GM18867 (cell line): Measurements from ENCODE around the gene PPP6R3.
"Not testable (repeated sequence)": the region's sequence is repeated elsewhere in the genome, so short reads cannot be mapped to it uniquely, and the experiment has no call there.

Source experiments
- ATAC-seq: cut with Tn5 transposase; IDR thresholded peaks from one replicate; pipeline ENCODE4 v1.9.1; 2021; ENCODE audit warnings: mild to moderate bottlenecking, moderate library complexity; ENCODE audit not compliant: unreplicated experiment

PPP6R3 gene

DNA sequence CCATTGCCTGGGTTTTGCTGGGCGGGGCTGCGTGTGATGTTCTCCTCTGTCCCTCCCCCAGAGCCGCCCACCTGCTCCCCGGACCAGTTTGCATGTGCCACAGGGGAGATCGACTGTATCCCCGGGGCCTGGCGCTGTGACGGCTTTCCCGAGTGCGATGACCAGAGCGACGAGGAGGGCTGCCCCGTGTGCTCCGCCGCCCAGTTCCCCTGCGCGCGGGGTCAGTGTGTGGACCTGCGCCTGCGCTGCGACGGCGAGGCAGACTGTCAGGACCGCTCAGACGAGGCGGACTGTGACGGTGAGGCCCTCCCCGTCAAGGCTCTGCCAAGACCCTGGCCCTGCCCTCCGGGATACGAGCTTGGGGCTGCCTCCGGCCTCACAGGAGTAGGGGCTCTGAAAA is 27.0 kb upstream of the PPP6R3 start:
- no peak for ATAC-seq

DNA sequence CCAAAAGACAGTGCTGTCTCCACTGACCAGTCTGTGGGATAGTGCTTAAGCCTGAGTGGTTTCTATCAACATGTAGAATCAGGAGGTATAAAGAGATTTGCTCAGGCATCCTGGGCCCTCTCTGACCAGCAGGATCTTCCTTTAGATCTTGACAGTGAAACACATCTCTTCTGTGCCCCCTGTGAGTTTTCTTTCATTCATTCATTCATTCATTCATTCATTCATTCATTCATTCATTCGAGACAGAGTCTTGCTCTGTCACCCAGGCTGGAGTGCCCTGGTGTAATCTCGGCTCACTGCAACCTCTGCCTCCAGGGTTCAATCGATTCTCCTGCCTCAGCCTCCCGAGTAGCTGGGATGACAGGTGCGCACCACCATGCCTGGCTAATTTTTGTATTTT is 26.4 kb upstream of the PPP6R3 start:
- ATAC-seq: not testable (repeated sequence)

DNA sequence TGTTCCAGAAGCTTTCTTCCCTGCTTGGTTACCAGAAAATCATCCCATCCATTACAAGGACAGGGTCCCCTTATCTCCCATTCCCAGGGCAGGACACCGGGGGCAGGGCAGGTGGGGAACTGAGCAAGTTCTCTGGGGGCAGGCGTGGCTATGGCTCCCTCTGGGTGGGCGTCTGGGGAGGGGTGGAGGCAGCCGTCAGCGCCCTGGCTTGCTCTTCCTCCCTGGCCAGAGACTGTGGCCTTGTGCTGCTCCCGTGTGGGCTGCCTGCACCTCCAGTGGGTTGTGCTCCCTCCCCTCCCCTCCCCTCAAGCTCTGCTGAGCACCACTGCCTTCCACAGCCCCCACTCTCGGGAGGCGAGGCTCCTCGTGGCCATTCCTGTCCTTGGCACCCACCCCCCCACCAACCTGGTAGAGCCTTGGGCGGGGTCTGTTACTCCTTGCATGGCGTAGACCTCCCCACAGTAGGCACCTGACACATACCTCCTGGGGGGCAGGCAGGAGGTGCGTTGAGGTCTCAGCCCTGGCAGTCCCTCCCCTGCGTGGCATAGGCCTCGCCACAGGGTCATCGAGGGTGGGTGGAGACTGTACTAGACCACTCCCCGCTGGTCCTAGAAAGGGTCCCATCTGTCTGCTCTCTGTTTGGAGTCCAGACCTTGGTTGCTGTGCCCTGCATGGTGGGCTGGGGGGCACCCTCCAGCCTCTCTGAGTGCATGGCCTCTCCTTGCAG is 24.2 kb upstream of the PPP6R3 start:
- no peak for ATAC-seq

DNA sequence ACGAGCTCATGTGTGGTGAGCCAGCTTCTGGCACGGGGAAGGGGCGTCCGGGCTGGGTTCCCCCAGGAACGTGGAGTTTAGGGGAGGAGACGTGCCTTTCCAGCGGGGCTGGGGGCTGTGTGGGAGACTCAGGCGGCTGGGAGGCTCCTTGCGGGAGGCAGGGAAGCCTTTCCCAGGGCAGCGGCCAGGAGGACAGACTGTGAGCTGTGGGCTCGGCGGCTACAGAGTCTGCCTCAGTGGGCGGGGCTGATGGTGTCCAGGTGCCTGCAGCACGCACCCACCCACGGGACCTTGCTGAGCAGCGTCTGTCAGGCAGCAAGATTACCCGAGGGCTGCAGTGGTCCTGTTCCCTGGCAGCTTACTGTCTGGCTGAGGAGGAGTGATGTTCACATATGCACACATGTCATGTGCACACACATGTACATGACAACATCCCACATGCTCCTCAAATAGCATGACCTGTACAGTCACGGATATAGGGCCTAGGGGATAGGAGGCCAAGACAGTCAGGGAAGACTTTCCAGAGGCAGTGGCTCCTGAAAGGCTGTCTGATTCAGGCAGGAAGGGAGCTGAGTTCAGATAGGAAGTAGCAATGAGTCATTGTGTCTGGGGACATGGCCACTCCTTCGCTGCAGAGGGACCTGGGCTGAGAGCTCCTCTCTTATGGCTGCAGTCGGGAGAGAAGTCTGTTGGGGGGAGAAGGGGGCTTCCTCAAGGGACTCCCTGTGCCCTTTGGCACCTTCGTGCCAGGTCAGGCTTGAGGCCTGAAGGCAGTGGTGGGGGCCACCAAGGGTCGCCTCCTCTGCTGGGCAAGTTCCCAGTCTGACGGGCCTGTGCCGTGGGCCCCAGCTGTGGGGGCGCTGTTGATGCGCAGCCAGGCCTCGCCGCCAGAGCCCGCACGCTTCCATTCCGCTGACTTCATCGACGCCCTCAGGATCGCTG is 23.3 kb upstream of the PPP6R3 start:
- no peak for ATAC-seq

DNA sequence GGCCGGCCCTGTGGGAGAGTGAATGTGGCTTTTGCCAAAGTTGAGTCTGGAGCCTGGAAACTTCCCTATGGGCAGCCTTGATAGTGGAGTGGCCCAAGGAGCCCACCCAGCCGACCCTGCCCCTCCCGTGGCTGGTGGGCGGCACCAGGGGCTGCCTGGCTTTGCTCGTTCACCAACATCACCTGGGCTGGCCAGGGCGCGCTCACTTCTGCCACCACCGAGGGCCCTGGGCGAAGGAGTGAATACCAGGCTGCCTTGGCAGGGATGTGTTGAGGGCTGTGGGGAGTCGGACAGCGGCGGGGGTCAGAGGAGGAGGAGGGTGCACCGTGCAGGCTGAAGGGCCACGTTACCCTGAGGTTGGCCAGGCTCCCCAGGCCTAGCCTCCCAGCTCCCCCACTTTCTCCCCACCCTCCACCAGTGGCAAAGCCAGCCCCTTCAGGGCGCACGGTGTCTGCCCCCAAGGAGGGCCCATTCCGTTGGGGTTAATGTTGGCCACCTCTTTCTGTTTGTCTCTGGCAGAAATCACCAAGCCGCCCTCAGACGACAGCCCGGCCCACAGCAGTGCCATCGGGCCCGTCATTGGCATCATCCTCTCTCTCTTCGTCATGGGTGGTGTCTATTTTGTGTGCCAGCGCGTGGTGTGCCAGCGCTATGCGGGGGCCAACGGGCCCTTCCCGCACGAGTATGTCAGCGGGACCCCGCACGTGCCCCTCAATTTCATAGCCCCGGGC is 22.5 kb upstream of the PPP6R3 start:
- no peak for ATAC-seq

DNA sequence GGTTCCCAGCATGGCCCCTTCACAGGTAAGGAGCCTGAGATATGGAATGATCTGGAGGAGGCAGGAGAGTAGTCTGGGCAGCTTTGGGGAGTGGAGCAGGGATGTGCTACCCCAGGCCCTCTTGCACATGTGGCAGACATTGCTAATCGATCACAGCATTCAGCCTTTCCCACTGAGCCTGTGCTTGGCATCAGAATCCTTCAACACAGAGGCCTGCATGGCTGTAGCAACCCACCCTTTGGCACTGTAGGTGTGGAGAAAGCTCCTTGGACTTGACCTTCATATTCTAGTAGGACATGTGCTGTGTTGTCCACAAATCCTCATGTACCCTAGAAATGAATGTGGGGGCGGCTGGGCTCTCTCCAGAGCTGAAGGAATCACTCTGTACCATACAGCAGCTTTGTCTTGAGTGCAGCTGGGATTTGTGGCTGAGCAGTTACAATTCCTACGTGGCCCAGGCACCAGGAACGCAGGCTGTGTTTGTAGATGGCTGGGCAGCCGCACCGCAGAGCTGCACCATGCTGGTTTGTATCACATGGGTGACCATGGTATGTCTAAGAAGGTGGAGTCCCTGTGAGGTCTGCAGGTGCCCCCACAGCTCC is 21.8 kb upstream of the PPP6R3 start:
- no peak for ATAC-seq

DNA sequence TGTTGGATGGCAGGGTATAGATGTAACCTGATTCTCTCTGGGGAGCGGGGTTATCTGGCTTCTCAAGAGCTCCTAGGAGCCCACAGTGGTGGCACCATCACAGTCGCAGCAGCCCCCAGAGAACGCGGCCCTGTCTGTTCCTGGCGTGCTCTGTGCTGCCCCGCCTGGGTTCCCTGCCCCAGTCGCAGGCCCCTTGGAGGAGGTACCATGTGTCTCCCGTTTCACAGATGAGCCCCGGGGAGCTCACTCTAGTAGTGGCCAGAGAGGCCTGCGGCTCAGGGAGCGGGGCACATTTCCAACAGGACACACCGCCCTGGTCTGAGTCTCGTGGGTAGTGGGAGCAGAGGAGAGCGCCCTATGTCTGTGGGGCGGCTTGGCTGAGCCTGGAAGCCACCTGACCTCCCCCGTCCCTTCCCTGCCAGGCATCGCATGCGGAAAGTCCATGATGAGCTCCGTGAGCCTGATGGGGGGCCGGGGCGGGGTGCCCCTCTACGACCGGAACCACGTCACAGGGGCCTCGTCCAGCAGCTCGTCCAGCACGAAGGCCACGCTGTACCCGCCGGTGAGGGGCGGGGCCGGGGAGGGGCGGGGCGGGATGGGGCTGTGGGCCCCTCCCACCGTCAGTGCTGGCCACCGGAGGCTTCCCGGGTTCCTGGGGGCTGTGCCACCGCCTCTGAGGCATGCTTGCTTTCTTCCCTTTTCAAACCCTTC is 21.0 kb upstream of the PPP6R3 start:
- no peak for ATAC-seq

DNA sequence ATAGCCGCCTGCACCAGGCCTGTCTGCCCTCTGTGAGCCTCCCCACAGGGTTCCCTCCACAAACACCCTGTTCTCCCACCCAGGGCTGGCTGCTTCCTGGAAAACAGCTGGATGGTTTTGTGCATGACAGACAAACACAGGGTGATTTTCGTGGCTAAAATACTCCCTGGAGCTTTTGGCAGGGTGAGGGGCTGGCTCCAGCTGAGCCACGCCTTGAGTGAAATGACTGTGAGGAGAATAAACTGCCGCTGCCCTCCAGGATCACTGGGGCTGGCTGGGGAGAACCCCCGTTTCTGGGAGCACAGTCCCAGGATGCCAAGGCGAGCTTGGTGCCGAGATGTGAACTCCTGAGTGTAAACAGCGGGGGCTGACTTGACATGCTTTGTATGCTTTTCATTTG is 20.3 kb upstream of the PPP6R3 start:
- no peak for ATAC-seq

DNA sequence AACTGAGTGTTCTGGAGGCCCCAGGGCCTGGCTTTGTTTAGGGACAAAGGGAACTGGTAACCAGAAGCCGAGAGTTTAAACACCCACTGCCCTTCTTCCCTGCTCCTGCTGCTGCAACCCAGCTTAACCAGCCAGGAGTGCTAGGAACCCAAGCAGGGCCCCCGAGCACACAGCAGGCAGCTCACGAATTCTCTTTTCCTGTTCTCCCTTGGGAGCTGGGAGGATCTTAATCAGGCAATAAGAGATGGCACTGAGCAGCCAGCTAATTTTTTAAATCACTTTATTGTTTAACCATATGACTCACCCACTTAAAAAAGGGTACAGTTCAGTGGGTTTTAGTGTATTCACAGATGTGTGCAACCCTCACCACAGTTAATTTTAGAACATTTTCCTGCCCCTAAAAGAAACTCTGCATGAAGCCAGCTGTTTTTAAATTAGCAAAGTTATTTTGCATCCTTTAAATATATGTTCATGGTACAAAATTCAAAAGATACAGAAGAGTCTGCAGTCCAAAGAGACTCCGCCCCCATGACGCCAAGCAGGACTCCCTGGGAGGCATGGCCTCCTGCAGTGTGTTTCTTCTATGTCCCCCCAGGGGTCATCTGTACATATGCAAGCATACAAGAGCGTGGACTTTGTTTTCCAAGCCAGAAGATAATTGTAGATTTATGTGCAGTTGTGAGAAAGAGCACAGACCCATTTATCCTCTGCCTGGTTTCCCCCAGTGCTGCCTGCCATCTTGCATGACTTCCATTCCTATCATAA is 18.9 kb upstream of the PPP6R3 start:
- ATAC-seq: no peak

DNA sequence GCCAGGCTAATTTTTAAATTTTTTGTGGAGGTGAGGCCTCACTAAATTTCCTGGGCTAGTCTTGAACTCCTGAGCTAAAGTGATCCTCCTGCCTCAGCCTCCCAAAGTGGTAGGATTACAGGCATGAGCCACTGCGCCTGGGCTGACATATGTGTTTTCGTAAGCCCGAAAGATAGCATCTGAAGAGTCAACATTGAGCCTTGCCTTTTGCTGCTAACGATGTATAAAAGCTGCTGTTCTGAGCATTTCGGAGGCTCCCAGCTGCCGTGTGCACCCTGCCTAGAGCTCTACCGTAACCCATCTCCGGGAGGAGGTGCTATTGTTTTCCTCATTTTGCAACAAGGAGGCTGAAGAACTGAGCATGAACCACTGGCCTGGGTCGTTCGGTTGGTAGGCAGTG is 18.1 kb upstream of the PPP6R3 start:
- no peak for ATAC-seq

DNA sequence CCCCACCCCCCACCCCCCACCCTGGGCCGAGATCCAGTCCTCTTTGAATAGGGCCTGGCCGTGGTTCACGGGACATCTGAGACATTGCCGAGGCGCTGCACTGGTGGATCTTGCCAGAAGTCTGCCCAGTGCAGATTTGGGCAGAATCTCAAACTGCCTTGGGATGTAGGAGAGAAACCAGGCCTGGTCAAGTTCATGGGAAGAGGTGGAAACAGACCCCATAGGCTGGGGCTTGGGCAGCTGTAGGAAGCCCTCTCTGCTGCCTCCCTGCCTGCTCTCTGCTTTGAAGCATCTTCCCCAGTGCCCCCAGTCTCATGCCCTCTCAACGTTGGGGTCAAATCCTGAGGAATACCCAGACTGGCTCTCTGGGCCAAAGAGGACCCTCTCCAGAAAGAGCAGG is 16.0 kb upstream of the PPP6R3 start:
- no peak for ATAC-seq

DNA sequence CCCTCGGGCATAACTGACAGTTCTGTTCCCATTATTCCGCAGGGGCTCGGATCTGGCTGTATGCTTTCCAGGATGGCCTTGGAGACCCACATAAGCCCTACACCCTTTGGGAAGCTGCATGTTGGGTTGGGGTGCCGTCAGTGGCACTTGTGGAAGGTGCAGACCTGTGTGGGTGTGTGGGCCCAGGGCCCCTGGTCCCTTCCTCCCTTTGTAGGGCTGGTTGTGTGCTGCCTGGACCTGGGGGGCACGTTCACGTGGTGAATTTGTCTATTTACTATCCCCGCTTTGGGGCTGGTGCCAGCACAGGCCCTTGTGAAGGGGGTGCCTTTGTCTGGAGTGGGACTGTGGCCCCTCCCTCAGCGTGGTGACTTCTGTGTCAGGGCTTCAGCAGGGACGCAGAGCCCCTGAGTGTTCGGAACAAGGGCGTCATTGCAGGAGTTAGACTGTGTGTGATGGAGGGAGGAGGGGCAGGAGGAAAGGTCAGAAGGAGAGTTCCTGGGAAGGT is 15.0 kb upstream of the PPP6R3 start:
- ATAC-seq: no peak

DNA sequence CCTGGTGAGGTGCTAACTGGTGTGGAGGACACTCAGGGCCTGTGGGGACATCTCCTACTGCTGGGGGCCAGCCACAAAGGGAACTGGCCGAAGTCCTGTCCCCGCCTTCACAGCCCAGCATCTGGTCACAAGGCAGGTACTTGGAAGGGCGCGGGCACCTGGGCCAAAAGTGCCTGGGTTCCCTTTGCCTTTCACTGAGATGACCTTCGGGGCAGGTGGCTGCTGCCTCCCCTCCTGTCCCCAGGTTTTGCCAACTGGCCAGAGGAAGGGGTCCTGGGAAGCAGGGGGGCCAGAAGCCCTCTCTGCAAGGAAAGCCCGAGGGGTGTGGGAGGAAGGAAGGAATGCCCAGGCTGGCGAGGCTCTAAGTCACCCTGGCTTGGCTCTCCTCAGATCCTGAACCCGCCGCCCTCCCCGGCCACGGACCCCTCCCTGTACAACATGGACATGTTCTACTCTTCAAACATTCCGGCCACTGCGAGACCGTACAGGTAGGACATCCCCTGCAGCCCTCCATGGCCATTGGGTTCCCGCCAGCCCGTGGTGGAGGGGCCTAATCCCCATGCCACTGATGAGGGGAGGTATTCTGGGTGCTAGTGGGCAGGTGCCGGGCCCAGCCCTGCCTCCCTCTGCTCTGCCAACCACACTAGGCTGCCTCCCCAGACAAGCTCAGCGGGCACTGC is 14.4 kb upstream of the PPP6R3 start:
- ATAC-seq: no peak

DNA sequence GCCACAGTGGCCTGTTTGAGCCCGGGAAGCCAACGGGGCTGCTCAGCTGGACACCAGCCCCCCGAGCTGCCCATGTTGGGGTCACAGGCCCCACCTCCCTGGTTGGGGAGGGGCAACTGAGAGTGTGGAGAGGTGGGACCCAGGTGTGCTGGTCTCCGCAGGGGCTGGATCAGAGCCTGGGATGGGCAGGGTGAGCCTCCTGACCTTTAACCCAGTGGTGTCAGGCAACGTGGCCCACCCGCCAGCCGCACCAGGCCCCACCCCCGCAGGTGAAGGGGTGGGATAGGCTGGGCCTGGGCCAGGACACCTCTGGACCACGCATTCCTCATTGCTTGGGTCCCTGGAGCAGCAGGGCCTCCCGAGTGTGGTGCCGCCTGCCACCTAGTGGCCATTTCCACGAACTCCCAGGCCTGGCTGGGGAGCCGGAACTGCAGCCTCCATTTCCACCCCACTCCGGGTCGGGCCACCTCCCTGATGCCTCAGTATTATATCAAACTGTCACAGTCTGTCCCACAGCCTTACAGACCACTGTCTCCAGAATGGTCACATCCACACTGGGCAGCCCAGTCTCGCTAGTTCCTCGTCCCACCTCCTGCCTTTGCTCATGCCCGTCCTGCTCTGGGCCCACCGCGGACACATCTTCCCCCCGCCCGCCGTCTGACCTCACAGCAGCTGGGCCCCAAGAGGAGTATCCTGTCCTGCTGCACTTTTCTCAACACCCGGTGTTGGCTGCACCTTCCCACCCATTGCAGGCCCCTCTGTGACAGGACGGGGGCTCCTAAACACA is 13.3 kb upstream of the PPP6R3 start:
- peak; percentile 62 for ATAC-seq

DNA sequence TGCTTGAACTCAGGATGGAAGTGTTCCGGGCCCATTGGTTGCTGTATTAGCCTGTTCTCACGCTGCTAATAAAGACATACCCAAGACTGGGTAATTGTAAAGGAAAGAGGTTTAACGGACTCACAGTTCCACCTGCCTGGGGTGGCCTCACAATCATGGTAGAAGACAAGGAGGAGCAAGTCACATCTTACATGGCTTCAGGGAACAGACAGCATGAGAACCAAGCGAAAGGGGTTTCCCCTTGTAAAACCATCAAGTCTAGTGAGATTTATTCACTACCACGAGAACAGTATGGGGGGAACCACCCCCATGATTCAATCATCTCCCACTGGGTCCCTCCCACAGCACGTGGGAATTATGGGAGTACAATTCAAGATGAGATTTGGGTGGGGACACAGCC is 12.6 kb upstream of the PPP6R3 start:
- not testable (repeated sequence) for ATAC-seq

DNA sequence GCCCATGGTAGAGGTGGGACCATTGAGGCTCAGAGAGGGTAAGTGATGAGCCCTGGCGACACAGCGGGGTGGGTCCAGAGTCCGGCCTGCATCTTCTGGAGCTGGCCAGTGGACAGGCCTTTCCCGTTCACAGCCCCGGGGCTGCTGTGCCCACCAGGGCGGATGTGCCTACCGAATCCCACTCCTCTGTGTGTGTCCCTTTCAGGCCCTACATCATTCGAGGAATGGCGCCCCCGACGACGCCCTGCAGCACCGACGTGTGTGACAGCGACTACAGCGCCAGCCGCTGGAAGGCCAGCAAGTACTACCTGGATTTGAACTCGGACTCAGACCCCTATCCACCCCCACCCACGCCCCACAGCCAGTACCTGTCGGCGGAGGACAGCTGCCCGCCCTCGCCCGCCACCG is 11.9 kb upstream of the PPP6R3 start:
- ATAC-seq: no peak

DNA sequence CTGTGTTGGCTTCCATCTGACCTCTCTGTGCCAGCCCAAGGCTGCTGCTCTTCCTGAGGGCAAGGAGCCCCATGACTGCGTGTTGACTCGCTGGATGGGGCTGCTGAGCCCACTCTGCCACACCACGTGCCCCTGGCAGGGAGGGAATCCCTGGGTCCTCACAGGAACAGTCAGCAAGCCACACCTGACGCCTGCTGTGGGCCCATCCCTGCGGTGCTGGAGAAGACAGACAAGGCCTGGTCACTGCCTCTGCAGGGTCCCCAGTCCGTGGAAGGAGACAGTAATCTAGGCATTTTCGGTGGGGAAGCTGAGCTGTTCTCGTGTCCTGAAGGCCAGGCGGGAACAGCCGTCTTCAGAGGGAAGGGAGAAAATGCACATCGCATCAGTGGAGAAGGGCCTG is 10.6 kb upstream of the PPP6R3 start:
- ATAC-seq: no peak

DNA sequence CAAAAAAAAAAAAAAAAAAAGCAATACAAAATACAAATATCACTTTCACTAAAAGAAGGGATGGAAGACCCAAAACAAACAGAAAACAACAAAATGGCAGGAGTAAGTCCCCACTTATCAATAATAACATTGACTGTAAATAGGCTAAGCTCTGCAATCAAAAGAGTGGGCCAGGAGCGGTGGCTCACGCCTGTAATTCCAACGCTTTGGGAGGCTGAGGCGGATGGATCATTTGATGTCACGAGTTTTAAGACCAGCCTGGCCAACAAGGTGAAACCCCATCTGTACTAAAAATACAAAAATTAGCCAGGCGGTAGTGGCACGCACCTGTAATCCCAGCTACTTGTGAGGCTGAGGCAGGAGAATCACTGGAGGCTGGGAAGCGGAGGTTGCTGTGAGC is 9.8 kb upstream of the PPP6R3 start:
- ATAC-seq: no peak
